Endothelial cell of umbilical vein (primary cell): ENCODE data around the gene NT5M. TPM values are rescaled to one million over a fixed set of nuclear protein-coding genes. Genes with fewer than 3 reads are reported as not detected.

Source experiments
- BruUV-seq: library from RNA; stranded (reverse); fragments of 400-500 nt; replicated peaks from 2 replicates; lab custom pipeline; 2021; lab: Mats Ljungman, UMichigan
- CTCF ChIA-PET: fragments of 300-600, 350-600 bp; sonication (Branson Sonifier 250); formaldehyde crosslinking; loops from one replicate; lab custom pipeline; 2021; ENCODE audit warnings: antibody characterized with exemption, inconsistent platforms; lab: Charles Lee
- POLR2A ChIA-PET: fragments of 300-600, 350-600 bp; sonication (Branson Sonifier 250); formaldehyde crosslinking; loops from one replicate; lab custom pipeline; 2021; ENCODE audit warnings: antibody characterized with exemption, inconsistent platforms; lab: Charles Lee
- DNase-seq: peaks from one replicate; pipeline ENCODE4 v3.0.0-alpha.2; 2011; ENCODE audit warnings: low read depth, low spot score
- FAIRE-seq: peaks from 2 replicates; lab custom pipeline; 2011; peaks lifted over from hg19 to GRCh38; lab: Jason Lieb, UNC
- H2AFZ ChIP-seq: 2 replicates; pipeline ENCODE4 v1.6.0; 2012; ENCODE audit warnings: low read depth, low read length, control low read depth, inconsistent platforms
- H3K27ac ChIP-seq: 2 replicates; pipeline ENCODE4 v1.5.1; 2011; ENCODE audit warnings: low read depth, mild to moderate bottlenecking, control low read depth, low read length, moderate library complexity; ENCODE audit not compliant: insufficient read depth
- H3K27me3 ChIP-seq, 2 experiments: 2 replicates each; pipeline versions ENCODE4 v1.6.0 to v1.6.1; 2011; ENCODE audit warnings: low read length in 2 of 2, mixed read lengths in 1 of 2; ENCODE audit not compliant: control insufficient read depth in 2 of 2, insufficient read depth in 2 of 2
- H3K36me3 ChIP-seq, 2 experiments: 2 replicates in 1 of 2; 3 replicates in 1 of 2; pipeline ENCODE4 v1.5.1; 2011; ENCODE audit warnings: low read length in 2 of 2, mild to moderate bottlenecking in 1 of 2, moderate library complexity in 1 of 2; ENCODE audit not compliant: control insufficient read depth in 2 of 2, insufficient read depth in 2 of 2; ENCODE audit errors: extremely low read depth in 1 of 2
- H3K4me1 ChIP-seq: 3 replicates; pipeline ENCODE4 v1.5.1; 2011; ENCODE audit warnings: mild to moderate bottlenecking, low read length; ENCODE audit not compliant: control insufficient read depth, insufficient read depth; ENCODE audit errors: extremely low read depth
- H3K4me2 ChIP-seq: 2 replicates; pipeline ENCODE4 v1.6.1; 2011; ENCODE audit warnings: low read length, control low read depth, mixed read lengths; ENCODE audit not compliant: insufficient read depth
- H3K4me3 ChIP-seq, 3 experiments: fragments of 200-600 bp in 1 of 3; sonication (generic), shearing (Covaris generic) in 1 of 3; replicated peaks in 1 of 3; 2 replicates each; pipeline ENCODE4 v1.5.1; 2011 to 2016; ENCODE audit warnings: control low read depth in 3 of 3, low read length in 3 of 3, mild to moderate bottlenecking in 2 of 3, inconsistent platforms in 1 of 3, low read depth in 1 of 3, moderate library complexity in 1 of 3; ENCODE audit not compliant: insufficient read depth in 1 of 3
- H3K79me2 ChIP-seq: 2 replicates; pipeline ENCODE4 v1.6.0; 2012; ENCODE audit warnings: low read length, inconsistent platforms; ENCODE audit not compliant: control insufficient read depth, insufficient read depth
- H3K9ac ChIP-seq: replicated peaks from 2 replicates; pipeline ENCODE3; 2011; ENCODE audit warnings: low read length, control low read depth; ENCODE audit not compliant: insufficient read depth; ENCODE audit errors: extremely low read depth
- H3K9me1 ChIP-seq: replicated peaks from 3 replicates; pipeline ENCODE4 v1.6.0; 2011; ENCODE audit warnings: mild to moderate bottlenecking, low read length; ENCODE audit not compliant: control insufficient read depth, insufficient read depth; ENCODE audit errors: extremely low read depth
- H3K9me3 ChIP-seq: replicated peaks from 2 replicates; pipeline ENCODE4 v1.5.1; 2012; ENCODE audit warnings: low read length, inconsistent platforms; ENCODE audit not compliant: control insufficient read depth, insufficient read depth
- H4K20me1 ChIP-seq: replicated peaks from 2 replicates; pipeline ENCODE3; 2011; ENCODE audit warnings: mild to moderate bottlenecking, low read length; ENCODE audit not compliant: control insufficient read depth, insufficient read depth; ENCODE audit errors: extremely low read depth
- EZH2 ChIP-seq: IDR thresholded peaks from 2 replicates; pipeline ENCODE4 v1.6.1; 2012; ENCODE audit warnings: borderline replicate concordance, low read depth, mild to moderate bottlenecking, moderate library complexity, low read length, inconsistent platforms; ENCODE audit not compliant: severe bottlenecking
- FOS ChIP-seq: IDR thresholded peaks from 2 replicates; pipeline ENCODE4 v1.6.1; 2011; ENCODE audit warnings: mild to moderate bottlenecking, low read length, moderate library complexity, borderline replicate concordance; ENCODE audit not compliant: insufficient read depth
- GATA2 ChIP-seq: IDR thresholded peaks from 2 replicates; pipeline ENCODE4 v1.7.0; 2011; ENCODE audit warnings: low read depth, mild to moderate bottlenecking, moderate library complexity, mixed read lengths, low read length; ENCODE audit not compliant: insufficient read length, insufficient read depth
- JUN ChIP-seq: IDR thresholded peaks from 2 replicates; pipeline ENCODE4 v1.6.1; 2011; ENCODE audit warnings: borderline replicate concordance, low read depth; ENCODE audit not compliant: insufficient read length, insufficient read depth
- MAX ChIP-seq: IDR thresholded peaks from 2 replicates; pipeline ENCODE4 v1.6.1; 2011; ENCODE audit not compliant: insufficient read depth, insufficient read length
- MYC ChIP-seq: IDR thresholded peaks from one replicate; pipeline ENCODE4 v1.6.1; 2011; ENCODE audit warnings: mild to moderate bottlenecking, low read depth, low read length
- POLR2A ChIP-seq: IDR thresholded peaks from 2 replicates; pipeline ENCODE4 v1.6.1; 2012; ENCODE audit warnings: low read depth, mild to moderate bottlenecking, control low read depth, low read length
- POLR2AphosphoS5 ChIP-seq: IDR thresholded peaks from 2 replicates; pipeline ENCODE4 v1.6.1; 2012; ENCODE audit warnings: low read depth, mild to moderate bottlenecking, control low read depth, low read length, moderate library complexity; ENCODE audit not compliant: insufficient read depth
- dilution Hi-C: fragments of 300-500 bp; cut with MboI; formaldehyde crosslinking; loops from one replicate; pipeline ENCODE4 v1.15.0; 2019; ENCODE audit warnings: low sequenced_read_pairs; ENCODE audit not compliant: extremely low pct_ligation_motif_present
- intact Hi-C: fragments of 100-400 bp; cut with micrococcal nuclease; formaldehyde crosslinking; loops from one replicate; pipeline ENCODE4 v1.10.0; 2022
- polyA plus RNA-seq, 4 experiments: library from polyadenylated mRNA; depleted of rRNA in 3 of 4; stranded (reverse) in 3 of 4; unstranded in 1 of 4; fragments of >200 nt; gene quantifications; 2 replicates each; pipeline versions ENCODE4 v1.2.1 to v1.2.3, GENCODE V29; 2011 to 2012; ENCODE audit warnings: missing spikeins in 1 of 4
- total RNA-seq: library from RNA; stranded (reverse); gene quantifications from 2 replicates; pipeline ENCODE4 v1.2.3, GENCODE V29; 2021
- TF ChIP-seq, protein P1 (sequence below), 2 donors: IDR thresholded peaks; 1 replicate in 1 of 2; 2 replicates in 1 of 2; pipeline ENCODE4 v1.5.1; 2011; ENCODE audit warnings: low read length in 2 of 2, mild to moderate bottlenecking in 2 of 2, moderate library complexity in 2 of 2, control low read depth in 1 of 2, inconsistent platforms in 1 of 2, low read depth in 1 of 2; ENCODE audit not compliant: insufficient read depth in 1 of 2; ENCODE audit errors: extremely low read depth in 1 of 2

NT5M gene
- total and polyA plus RNA-seq, 2 donors (not counting 3 experiments of a cell fraction or from before 2014, with no cell fraction given): 0.91 to 3.0 TPM

DNA sequence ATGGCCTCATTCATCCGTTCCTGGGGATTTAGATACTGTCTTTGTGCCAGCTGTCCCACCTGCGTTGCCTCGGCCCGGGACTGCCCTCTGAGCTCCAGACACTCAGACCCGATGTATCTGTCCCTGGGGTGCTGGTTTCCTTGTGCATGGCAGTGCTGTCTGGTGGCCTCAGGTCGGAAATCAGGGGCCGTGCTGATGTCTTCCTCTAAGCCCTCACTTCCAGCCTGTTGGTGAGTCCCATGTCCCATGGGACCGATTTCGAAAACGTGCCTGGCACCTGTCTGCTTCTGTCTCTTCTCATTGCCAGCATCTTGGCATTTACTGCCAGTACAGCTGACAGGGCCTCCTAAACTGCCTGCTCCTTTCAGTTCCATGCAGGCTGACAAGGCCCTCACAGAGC, 22.1 kb downstream of the NT5M start:
- no TSS peak for BruUV-seq
- Histone ChIP-seq H3K4me3 (no peak overlapping the region), H4K20me1 (no peaks in the 10 kb centered on the region), H3K4me2 (no peak overlapping the region), H3K79me2 (no peaks in the 10 kb centered on the region), H3K9me1 (no peaks in the 10 kb centered on the region), H3K9me3 (no peaks in the 10 kb centered on the region), H3K4me1 (no peaks in the 10 kb centered on the region), H2AFZ (no peak overlapping the region), H3K27ac (no peak overlapping the region), H3K9ac (no peak overlapping the region), H3K36me3 (no peaks in the 10 kb centered on the region), H3K27me3 (no peaks in the 10 kb centered on the region)
- CTCF ChIA-PET: no interaction called here
- DNase-seq: no peak
- POLR2A ChIA-PET: no interaction called here
- TF ChIP-seq GATA2: no peak
- no peak for TF ChIP-seq EZH2
- no peak for TF ChIP-seq POLR2AphosphoS5
- TF ChIP-seq MAX: no peak
- no peak for TF ChIP-seq FOS
- TF ChIP-seq POLR2A: no peak
- no peak for TF ChIP-seq JUN
- TF ChIP-seq, protein P1, sequence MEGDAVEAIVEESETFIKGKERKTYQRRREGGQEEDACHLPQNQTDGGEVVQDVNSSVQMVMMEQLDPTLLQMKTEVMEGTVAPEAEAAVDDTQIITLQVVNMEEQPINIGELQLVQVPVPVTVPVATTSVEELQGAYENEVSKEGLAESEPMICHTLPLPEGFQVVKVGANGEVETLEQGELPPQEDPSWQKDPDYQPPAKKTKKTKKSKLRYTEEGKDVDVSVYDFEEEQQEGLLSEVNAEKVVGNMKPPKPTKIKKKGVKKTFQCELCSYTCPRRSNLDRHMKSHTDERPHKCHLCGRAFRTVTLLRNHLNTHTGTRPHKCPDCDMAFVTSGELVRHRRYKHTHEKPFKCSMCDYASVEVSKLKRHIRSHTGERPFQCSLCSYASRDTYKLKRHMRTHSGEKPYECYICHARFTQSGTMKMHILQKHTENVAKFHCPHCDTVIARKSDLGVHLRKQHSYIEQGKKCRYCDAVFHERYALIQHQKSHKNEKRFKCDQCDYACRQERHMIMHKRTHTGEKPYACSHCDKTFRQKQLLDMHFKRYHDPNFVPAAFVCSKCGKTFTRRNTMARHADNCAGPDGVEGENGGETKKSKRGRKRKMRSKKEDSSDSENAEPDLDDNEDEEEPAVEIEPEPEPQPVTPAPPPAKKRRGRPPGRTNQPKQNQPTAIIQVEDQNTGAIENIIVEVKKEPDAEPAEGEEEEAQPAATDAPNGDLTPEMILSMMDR (IDR thresholded peaks at IDR 0.05; ENCODE audit: extremely low read depth in 1 of 2, insufficient read depth in 1 of 2, low read depth in 1 of 2, low read length in 2 of 2): no peak
- TF ChIP-seq MYC: no peak
- intact Hi-C loops: no loop called here
- no peak for FAIRE-seq
- dilution Hi-C loops: no loop called here
